K562 (cell line): Measurements from ENCODE around the gene TNPO3. TPM values are rescaled to one million over a fixed set of nuclear protein-coding genes. Genes with fewer than 3 reads are reported as not detected.

Experiments
- ARID3B ChIP-seq: fragments of 250-450 bp; sonication (Bioruptor Pico); IDR thresholded peaks from 2 replicates; pipeline ENCODE4 v1.4.0; 2020; ENCODE audit warnings: borderline replicate concordance
- GTF2A2 ChIP-seq: IDR thresholded peaks from 2 replicates; pipeline ENCODE4 v1.6.1; 2016; ENCODE audit warnings: mild to moderate bottlenecking, missing genetic modification characterization, missing compliant biosample characterization
- HNRNPL ChIP-seq: fragments of 200-400 bp; formaldehyde crosslinking; IDR thresholded peaks from 2 replicates; pipeline ENCODE4 v1.6.1; 2017; ENCODE audit warnings: low read depth, mild to moderate bottlenecking, low read length
- KLF13 ChIP-seq: fragments of 450-650 bp; IDR thresholded peaks from 2 replicates; pipeline ENCODE4 v1.6.1; 2016; ENCODE audit warnings: missing genetic modification characterization, low read depth, mild to moderate bottlenecking, missing compliant biosample characterization, moderate library complexity, borderline replicate concordance
- MECOM ChIP-seq: fragments of 250-450 bp; sonication (Bioruptor Pico); IDR thresholded peaks from 2 replicates; pipeline ENCODE4 v1.8.0; 2022; ENCODE audit warnings: inconsistent platforms
- NCOA4 ChIP-seq: fragments of 450-650 bp; IDR thresholded peaks from 2 replicates; pipeline ENCODE4 v1.6.1; 2018; ENCODE audit warnings: mild to moderate bottlenecking; ENCODE audit not compliant: partially characterized antibody
- NFIX ChIP-seq: fragments of 250-450 bp; sonication (Bioruptor Pico); IDR thresholded peaks from 2 replicates; pipeline ENCODE4 v1.4.0; 2020; ENCODE audit warnings: low read depth, mild to moderate bottlenecking, moderate library complexity
- NONO ChIP-seq, 2 experiments: fragments of 200-400 bp in 1 of 2; fragments of 450-650 bp in 1 of 2; formaldehyde crosslinking in 1 of 2; IDR thresholded peaks; 2 replicates each; pipeline ENCODE4 v1.6.1; 2017; ENCODE audit warnings: low read depth in 2 of 2, mild to moderate bottlenecking in 2 of 2, moderate library complexity in 2 of 2, low read length in 1 of 2
- PHF21A ChIP-seq: fragments of 450-650 bp; IDR thresholded peaks from 2 replicates; pipeline ENCODE4 v1.6.1; 2017; ENCODE audit warnings: low read depth, borderline replicate concordance
- STAG1 ChIP-seq: sonication (generic); formaldehyde crosslinking; IDR thresholded peaks from 2 replicates; pipeline ENCODE4 v1.5.0; 2020; ENCODE audit warnings: missing genetic modification reagents, borderline replicate concordance
- TAL1 ChIP-seq: fragments of 450-650 bp; IDR thresholded peaks from 2 replicates; pipeline ENCODE4 v1.6.1; 2016; ENCODE audit warnings: mild to moderate bottlenecking
- TFE3 ChIP-seq: fragments of 450-650 bp; formaldehyde crosslinking; IDR thresholded peaks from 2 replicates; pipeline ENCODE4 v1.4.0; 2020; ENCODE audit warnings: mild to moderate bottlenecking, mixed read lengths
- ZNF134 ChIP-seq: fragments of 250-450 bp; sonication (Bioruptor Pico); conservative IDR thresholded peaks from 2 replicates; pipeline ENCODE4 v1.4.0; 2020
- ZNF282 ChIP-seq: sonication (generic); formaldehyde crosslinking; IDR thresholded peaks from 2 replicates; pipeline ENCODE4 v1.8.1; 2023; ENCODE audit warnings: missing genetic modification reagents
- polyA plus RNA-seq, 8 experiments: library from polyadenylated mRNA; depleted of rRNA in 4 of 8; stranded (reverse) in 5 of 8; unstranded in 3 of 8; fragments of >200 nt; fragmentation: Nextera tagmentation in 2 of 8; fragmentation: Illumina TruSeq in 1 of 8; extraction: Ambion mirVana in 2 of 8; extraction: Trizol in 1 of 8; gene quantifications; 2 replicates each; pipeline versions ENCODE4 v1.2.1 to v1.2.3, GENCODE V29; 2011 to 2014; ENCODE audit warnings: inconsistent platforms in 1 of 8, missing spikeins in 1 of 8
- total RNA-seq, 7 experiments: library from RNA; depleted of rRNA in 6 of 7; stranded (reverse); fragments of >200 nt in 6 of 7; fragmentation: Illumina TruSeq in 2 of 7; extraction: Trizol in 2 of 7; gene quantifications; 2 replicates each; pipeline versions ENCODE4 v1.2.1 to v1.2.3, GENCODE V29; 2011 to 2021; ENCODE audit warnings: low replicate concordance in 1 of 7
- TF ChIP-seq, protein P1 (sequence below): fragments of 450-650 bp; IDR thresholded peaks from 2 replicates; pipeline ENCODE4 v1.6.1; 2017; ENCODE audit warnings: antibody characterized with exemption, mild to moderate bottlenecking
- TF ChIP-seq, protein P2 (sequence below): sonication (generic); formaldehyde crosslinking; IDR thresholded peaks from 2 replicates; pipeline ENCODE4 v1.5.0; 2020; ENCODE audit warnings: missing genetic modification reagents

TNPO3 gene
- total and polyA plus RNA-seq, 9 of the 15 experiments (the other 6 are each of a cell fraction or from before 2014, with no cell fraction given): 35.8 to 125 (median 110) TPM

DNA sequence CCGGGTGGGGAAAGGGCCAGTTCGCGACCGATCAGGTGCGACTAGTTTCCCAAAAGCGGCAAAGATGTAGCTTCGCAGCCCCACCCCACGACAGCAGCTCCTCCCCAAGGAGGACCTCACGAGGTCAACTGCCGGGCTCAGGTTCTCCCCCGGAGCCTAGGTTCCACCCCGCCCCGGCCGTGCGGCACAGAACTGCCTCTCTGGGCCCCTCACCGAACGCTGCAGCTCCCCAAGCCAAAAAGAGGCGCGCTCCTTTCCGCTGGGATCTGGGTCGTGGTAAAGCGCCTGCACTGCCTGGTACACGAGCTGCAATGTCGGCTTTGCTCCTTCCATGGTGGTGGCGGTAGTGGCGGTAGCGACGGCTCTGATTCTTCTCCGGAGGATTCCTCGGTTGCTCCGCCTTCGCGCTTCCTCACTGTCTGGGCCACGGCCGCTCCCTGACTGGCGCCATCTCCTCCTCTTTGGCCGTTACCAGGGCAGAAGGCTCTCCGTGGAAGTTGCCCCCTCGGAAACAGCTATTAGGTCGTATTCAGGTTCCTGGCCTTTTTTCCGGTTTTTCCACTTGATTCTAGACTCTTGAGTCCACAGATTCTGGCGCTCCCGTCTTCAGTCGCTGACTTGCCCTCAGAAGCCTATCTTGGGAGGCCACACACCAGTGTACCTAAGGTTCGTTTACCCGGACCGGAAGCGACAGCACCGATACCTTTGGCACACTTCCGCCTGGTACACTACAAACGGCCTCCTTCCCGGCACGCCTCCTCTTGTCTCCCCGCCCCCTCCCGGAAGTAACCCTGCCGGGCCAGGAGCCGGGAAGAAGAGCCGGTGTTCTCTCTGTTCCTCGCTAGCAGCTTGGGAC is at the start of gene TNPO3 (continued):
- TF ChIP-seq ARID3B (CRISPR knock-in tag) (0 out of 2 replicates have a peak, but pooled peaks have one; percentile 39), NCOA4 (no peak), MECOM (peak; percentile 61; the same call in 1 of the 2 replicates), NONO (IDR thresholded peaks at IDR 0.05; ENCODE audit: low read depth in 2 of 2, low read length in 1 of 2) (peak; percentile 76 to 81), PHF21A (peak; percentile 58; the same call in 1 of the 2 replicates), HNRNPL (no peak), NFIX (CRISPR knock-in tag) (0 out of 2 replicates have a peak, but pooled peaks have one; percentile 12), KLF13 (tag) (peak; percentile 92), TAL1 (peak; percentile 55; the same call in 1 of the 2 replicates), ZNF282 (CRISPR knock-in tag) (no peak), STAG1 (CRISPR knock-in tag) (no peak; the same call in 1 of the 2 replicates), ZNF134 (CRISPR knock-in tag) (peak; percentile 63; the same call in 1 of the 2 replicates), TFE3 (CRISPR knock-in tag) (no peak), GTF2A2 (tag) (peak; percentile 95)
- TF ChIP-seq, protein P1, sequence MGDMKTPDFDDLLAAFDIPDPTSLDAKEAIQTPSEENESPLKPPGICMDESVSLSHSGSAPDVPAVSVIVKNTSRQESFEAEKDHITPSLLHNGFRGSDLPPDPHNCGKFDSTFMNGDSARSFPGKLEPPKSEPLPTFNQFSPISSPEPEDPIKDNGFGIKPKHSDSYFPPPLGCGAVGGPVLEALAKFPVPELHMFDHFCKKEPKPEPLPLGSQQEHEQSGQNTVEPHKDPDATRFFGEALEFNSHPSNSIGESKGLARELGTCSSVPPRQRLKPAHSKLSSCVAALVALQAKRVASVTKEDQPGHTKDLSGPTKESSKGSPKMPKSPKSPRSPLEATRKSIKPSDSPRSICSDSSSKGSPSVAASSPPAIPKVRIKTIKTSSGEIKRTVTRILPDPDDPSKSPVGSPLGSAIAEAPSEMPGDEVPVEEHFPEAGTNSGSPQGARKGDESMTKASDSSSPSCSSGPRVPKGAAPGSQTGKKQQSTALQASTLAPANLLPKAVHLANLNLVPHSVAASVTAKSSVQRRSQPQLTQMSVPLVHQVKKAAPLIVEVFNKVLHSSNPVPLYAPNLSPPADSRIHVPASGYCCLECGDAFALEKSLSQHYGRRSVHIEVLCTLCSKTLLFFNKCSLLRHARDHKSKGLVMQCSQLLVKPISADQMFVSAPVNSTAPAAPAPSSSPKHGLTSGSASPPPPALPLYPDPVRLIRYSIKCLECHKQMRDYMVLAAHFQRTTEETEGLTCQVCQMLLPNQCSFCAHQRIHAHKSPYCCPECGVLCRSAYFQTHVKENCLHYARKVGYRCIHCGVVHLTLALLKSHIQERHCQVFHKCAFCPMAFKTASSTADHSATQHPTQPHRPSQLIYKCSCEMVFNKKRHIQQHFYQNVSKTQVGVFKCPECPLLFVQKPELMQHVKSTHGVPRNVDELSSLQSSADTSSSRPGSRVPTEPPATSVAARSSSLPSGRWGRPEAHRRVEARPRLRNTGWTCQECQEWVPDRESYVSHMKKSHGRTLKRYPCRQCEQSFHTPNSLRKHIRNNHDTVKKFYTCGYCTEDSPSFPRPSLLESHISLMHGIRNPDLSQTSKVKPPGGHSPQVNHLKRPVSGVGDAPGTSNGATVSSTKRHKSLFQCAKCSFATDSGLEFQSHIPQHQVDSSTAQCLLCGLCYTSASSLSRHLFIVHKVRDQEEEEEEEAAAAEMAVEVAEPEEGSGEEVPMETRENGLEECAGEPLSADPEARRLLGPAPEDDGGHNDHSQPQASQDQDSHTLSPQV: peak; percentile 21; the same call in 1 of the 2 replicates
- TF ChIP-seq, protein P2, sequence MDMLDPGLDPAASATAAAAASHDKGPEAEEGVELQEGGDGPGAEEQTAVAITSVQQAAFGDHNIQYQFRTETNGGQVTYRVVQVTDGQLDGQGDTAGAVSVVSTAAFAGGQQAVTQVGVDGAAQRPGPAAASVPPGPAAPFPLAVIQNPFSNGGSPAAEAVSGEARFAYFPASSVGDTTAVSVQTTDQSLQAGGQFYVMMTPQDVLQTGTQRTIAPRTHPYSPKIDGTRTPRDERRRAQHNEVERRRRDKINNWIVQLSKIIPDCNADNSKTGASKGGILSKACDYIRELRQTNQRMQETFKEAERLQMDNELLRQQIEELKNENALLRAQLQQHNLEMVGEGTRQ (CRISPR knock-in tag): peak; percentile 34
